ENCODE measurements around the gene HOXD11. TPM values are rescaled to one million over a fixed set of nuclear protein-coding genes. Genes with fewer than 3 reads are reported as not detected.

Gene HOXD11
- polyA plus RNA-seq, 3 donors = 55.1 to 72.7 (median 67.2) TPM

DNA sequence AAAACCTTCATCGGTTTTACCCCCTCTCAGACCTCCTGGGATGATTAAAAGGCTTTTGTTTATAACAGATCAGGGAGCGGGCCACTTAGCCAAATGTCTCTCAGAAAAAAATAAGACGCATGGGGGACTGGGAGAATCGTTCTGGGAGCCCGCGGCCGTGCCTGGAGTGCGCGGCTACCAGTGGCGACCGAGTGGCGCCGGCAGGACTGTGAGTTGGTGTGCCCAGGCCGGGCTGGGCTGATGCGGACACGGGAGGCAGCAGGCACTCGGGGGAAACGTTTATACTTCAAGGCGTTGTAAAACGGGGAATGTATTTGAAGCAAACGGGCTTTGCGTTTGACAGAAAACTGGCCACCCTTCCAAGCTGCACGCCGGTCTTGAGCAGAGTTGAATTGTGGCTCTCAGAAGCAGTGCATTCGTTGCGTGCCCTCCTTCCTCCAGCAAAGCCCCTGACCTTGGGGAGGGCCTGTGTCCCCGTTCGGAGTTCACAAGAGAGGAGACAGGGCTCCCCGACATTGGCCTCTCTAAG, 4.8 kb downstream of the HOXD11 start:
- no peak for DNase-seq (ENCODE audit: extremely low read depth in 1 of 11, low read depth in 9 of 11, low spot score in 4 of 11)

- no peak for DNase-seq (ENCODE audit: extremely low read depth in 1 of 11, low read depth in 9 of 11, low spot score in 4 of 11)
These were observed 5.6 kb downstream of the HOXD11 start for GRCh38 chr2:176112375-176113302.

DNA sequence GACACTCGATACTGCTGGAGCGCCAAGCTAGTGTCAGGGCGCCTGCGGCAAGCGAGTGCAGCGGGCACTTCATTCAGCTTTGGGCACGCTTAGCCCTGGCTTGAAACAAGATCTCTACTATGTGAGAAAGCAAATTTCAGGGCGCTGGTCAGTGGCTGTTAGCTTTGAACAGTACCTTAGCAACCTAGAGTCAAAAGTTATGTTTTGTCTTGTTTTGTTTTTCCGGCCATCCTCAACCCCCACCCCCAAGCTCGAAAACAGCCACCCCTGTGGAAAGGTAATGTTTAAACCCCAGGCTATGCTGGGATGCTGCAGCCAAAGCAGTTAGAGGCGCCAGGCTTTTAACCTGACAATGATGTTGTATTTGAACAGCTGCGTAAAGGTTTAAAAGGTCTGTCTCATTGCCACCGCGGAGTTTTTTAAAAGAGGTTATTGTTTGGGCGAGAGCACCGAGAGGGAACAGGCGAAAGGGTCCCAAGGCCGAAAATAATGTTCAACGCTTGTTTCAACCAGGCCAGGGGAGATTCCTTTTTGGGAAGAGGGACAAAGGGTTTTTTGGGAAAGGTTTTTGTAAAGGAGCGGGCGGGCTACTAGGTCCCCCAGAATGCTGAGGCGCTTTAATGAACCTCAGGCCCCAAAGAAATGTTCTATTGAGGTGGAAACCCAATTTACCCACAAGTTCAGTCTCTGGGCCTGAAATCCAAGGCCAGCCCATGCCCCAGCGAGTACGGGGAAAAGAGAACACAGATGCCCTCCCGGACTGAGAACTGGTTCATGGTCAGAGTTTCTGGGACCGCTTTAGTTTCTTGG, 7.2 kb downstream of the HOXD11 start:
- no peak for DNase-seq (ENCODE audit: extremely low read depth in 1 of 11, low read depth in 9 of 11, low spot score in 4 of 11)

DNA sequence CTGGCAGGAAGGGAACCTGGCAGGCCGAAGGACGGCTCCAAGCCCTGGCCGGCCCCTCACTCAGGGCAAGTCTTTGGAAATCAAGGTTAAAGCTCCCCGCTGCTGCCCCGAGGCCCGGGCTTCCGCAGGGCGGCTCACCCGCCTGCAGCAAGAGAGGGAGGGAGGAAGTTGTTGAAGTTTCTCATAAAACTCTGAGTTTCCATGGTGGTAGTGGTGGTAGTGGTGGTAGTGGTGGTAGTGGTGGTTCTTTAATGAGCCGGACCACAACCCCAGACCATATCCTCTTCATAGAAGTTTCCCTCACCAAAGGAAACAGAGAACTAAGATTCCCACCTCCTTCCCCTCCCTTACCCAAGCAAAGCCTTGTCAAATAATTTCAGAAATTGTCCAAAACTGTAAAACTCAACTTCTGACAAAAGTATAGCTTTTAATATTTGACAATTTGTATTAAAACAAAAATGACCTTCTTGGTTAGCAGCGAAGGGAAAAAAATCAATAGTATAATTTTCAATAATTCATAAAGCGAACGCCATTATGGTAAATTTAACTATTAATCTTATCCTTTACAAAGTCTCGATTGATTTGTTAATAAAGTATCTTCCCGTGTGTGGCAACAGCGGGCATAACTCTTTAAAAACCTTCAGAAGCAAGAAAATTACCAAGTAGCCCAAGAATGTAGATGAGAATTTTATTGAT, 8.0 kb downstream of the HOXD11 start:
- no peak for DNase-seq (ENCODE audit: extremely low read depth in 1 of 11, low read depth in 9 of 11, low spot score in 4 of 11)

DNA sequence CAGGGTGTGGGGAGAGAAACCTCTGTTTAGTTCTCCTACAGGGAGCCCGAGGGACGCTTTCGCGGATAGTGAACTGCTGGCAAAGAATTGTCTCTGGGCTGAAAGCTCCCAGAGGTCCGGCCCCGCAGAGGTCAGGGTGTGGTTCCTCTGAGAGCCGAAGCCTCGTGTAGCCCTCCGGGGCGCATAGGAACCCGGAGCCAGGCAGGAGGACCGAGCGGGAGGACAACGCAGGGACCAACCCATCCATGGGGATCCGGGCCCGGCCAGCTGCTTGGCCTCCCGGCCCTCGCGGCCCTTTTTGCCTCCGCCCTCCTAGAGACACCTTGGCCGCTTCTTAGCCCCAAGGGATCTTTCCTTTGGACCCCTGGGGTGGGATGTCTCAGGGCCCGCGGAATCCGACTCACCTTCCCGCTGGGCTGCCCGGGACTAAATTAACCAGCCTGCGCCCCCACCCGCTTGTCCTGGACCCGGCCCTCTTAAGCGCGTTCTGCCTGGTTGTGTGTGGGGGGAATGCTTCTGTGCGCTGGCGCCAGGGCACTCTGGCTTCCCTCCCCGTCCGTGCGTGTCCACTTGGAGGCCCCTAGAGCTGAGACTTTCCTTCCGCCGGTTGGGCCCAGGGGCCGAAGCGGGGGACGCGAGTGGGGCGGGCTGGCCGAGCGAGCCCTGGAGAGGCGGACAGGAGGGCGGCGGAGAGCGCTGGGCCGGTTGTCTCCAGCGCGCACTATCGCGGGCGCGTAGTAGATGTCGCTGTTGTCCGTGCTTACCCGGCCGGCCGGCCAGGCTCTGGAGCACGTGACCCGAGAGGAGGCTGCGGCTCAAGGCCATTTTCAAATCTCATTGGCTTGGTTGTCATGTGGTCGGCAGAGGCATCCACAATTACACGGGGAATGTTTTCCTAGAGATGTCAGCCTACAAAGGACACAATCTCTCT, 9.1 kb downstream of the HOXD11 start, which contains the start of gene HOXD10:
Gene HOXD10, plus strand, starts transcription at position 896 of the 931 bp plus-strand sequence. CDS start 56 bp downstream, outside the sequence.
- DNase-seq (ENCODE audit: extremely low read depth in 1 of 11, low read depth in 9 of 11, low spot score in 4 of 11) = peak in 6 of 11 donors; percentile 87 to 96 (median 92)

GRCh38 chr2:176117162-176117822, 10.2 kb downstream of the HOXD11 start:
- DNase-seq (ENCODE audit: extremely low read depth in 1 of 11, low read depth in 9 of 11, low spot score in 4 of 11) = no peak

DNA sequence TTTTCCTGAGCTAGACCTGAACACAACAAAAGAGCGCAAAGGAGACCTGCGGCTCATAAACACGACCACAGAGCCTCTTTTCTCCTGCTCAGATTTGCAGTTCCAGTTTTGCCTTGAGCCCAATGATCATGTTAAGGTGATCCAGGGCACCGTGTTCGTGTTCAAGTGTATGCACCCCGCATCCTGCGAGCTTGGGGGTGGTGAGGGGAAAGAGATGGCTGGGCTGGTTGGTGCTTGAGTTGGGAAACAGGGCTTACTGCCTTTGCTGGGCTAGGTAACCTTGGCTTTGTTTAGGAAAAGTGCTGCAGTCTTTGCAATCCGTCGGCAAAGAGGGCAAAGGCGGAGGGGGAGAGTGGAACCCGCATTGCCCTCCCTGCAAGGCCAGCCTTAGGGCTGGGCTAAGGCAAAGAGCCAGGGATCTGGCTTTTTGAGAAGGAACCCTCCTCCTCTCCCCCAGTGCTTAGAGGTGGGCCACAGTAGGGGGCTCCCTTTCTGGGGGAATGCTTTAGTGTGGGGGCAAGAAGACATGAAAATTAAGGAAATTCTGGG, 10.8 kb downstream of the HOXD11 start:
- no peak for DNase-seq (ENCODE audit: extremely low read depth in 1 of 11, low read depth in 9 of 11, low spot score in 4 of 11)

DNA sequence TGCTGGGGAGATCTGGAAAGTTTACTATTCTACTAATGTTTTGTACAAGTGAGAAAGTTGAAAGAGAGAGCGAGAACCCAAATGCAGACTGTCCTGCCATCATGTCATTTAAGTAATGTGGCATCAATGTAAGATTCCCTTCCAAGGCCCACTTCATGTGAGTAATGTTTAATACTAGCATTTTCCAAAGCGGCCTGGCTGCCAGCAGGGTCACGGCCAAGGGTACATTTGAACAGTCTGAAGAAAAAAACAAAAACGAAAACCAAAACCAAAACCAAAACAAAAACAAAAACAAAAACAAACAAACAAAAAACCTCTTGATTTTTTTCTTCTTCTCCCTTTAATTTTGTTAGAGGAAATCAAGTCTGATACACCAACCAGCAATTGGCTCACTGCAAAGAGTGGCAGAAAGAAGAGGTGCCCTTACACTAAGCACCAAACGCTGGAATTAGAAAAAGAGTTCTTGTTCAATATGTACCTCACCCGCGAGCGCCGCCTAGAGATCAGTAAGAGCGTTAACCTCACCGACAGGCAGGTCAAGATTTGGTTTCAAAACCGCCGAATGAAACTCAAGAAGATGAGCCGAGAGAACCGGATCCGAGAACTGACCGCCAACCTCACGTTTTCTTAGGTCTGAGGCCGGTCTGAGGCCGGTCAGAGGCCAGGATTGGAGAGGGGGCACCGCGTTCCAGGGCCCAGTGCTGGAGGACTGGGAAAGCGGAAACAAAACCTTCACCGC, 11.7 kb downstream of the HOXD11 start:
- peak in 2 of 11 donors; percentile 80 to 91 for DNase-seq (ENCODE audit: extremely low read depth in 1 of 11, low read depth in 9 of 11, low spot score in 4 of 11)

GRCh38 chr2:176120364-176121189, 13.5 kb downstream of the HOXD11 start:
- no peak for DNase-seq (ENCODE audit: extremely low read depth in 1 of 11, low read depth in 9 of 11, low spot score in 4 of 11)

DNA sequence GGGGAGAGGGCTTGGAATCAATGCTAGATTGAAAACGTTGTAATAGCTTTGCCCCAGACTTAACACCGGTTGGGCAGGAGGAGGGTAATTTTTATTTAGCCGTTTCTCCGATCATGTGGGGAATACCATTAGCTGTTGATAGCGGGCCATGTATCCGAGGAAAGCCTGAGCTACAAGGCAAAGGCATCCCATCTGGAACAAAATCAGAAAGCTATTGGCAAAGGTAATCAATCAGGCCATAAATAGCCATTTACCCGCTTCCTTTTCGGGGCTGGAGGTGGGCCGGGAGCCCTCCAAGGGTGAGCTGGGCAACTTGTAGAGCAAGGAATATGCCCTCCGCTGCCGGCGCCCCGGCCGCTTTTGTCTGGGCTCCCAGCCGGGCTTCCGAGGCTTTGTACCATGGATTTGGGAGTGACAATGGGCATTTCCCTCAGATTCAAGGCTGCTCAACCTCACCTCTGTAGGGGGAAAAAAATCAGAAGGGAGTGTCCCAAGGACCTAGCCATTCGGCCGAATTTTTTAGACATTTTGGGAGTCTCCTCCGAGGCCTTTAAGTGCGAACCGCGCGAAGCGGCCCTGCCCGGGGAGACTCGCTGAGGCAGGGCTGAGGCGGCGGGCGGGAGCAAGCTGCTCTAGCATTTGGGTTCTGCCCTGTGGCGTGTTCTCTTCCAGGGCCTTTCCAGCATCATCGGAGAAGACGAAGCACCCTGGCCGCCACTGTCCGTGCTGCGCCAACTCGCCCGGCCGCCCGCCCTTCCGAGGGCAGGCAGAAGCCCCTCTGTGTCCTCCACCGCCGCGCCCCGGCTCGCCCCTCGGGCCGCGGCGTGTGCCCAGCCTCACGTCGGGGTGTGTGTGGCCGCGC, 14.3 kb downstream of the HOXD11 start:
- no peak for DNase-seq (ENCODE audit: extremely low read depth in 1 of 11, low read depth in 9 of 11, low spot score in 4 of 11)

DNA sequence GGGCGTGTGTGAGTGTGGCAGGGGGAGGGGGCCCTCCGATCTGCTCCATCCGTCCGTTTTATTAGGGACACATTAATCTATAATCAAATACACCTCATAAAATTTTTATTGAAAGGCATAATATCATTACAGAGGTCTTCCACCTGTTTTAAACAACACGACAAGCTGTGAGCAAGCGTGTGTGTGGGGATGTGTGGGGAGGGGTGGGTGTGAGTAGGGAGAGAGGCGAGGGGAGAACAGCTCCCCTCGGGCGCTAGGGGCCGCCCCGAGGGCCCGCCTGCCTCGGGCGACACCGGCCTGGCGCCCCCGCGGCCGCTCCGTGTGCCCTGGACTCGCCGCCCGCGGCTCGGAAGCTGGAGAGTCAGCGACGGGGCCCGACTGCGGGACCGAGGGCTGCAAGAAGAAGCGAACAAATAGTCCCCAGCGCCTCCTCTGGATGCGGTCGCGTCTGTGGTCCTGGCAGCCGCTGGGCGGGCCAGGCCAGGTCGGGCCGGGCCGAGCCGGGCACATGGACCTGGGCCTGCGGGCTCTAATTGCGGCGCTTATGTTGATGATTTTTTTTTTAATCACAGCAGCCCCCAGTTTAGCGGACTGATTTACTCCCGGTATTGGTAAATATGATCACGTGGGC, 15.1 kb downstream of the HOXD11 start:
- DNase-seq (ENCODE audit: extremely low read depth in 1 of 11, low read depth in 9 of 11, low spot score in 4 of 11) = no peak

- no peak for DNase-seq (ENCODE audit: extremely low read depth in 1 of 11, low read depth in 9 of 11, low spot score in 4 of 11)
These were observed 15.8 kb downstream of the HOXD11 start, which contains the start of gene HOXD9 for GRCh38 chr2:176122683-176123410. HOXD9 (plus strand) TSS chr2:176122719; CDS start chr2:176122769, 50 bp downstream.

GRCh38 chr2:176123411-176124109, 16.5 kb downstream of the HOXD11 start:
- DNase-seq (ENCODE audit: extremely low read depth in 1 of 11, low read depth in 9 of 11, low spot score in 4 of 11) = no peak

All from renal cortex interstitium (tissue), 11 donors.